GM18951 (cell line): ENCODE data around the gene SNPH.

Source experiments
- POLR2A ChIP-seq: IDR thresholded peaks from 4 replicates; pipeline ENCODE4 v1.6.1; 2011; ENCODE audit warnings: mild to moderate bottlenecking; ENCODE audit not compliant: insufficient read length, insufficient read depth; ENCODE audit errors: extremely low read depth
- in situ Hi-C: fragments of 300-500 bp; cut with MboI; formaldehyde crosslinking; loops from one replicate; pipeline ENCODE4 v1.12.0; 2022; ENCODE audit warnings: low sequenced_read_pairs, mixed read lengths, inconsistent platforms; ENCODE audit not compliant: unreplicated experiment

SNPH gene

DNA sequence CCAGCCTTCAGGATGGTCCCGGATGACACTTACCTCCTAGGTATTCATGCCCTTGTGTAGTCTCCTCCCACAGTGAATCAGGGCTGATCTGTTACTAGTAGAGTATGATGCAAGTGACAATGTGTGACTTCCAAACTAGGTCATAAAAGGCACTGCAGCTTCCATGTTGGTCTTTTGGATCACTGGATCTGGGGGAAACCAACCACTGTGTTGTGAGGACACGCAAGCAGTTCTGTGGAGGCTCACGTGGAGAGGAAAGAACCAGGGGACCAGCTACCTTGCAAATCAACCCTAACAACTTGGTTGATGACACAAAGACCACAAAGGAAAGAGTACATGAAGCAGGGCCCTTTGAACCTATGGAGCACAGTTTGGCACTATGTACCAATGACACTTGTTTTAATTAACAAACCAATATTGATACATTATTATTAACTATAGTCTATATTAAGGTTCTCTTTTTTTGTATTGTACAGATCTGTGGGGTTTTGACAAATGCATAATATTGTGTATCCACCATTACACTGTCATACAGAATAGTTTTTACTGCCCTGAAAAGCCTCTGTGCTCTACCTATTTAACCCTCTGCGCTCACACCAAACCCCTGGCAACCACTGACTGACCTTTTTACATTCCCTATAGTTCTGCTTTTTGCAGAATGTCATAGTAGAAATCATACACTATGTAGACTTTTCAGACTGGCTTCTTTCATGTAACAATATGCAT, 79.1 kb downstream of the SNPH start:
- in situ Hi-C loops: no loop called here
- TF ChIP-seq POLR2A: no peak

DNA sequence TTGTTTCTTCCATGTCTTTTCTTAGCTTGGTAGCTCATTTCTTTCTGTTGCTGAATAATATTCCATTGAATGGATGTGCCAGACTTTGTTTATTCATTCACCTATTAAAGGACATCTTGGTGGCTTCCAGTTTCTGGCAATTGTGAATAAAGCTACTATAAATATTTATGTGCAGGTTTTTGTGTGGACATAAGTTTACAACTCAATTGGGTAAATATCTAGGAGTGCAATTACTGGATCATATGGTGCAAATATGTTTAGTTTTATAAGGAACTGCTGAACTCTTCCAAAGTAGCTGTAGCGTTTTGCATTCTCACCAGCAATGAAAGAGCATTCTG, 79.6 kb downstream of the SNPH start:
- TF ChIP-seq POLR2A: no peak
- in situ Hi-C loops: no loop called here

DNA sequence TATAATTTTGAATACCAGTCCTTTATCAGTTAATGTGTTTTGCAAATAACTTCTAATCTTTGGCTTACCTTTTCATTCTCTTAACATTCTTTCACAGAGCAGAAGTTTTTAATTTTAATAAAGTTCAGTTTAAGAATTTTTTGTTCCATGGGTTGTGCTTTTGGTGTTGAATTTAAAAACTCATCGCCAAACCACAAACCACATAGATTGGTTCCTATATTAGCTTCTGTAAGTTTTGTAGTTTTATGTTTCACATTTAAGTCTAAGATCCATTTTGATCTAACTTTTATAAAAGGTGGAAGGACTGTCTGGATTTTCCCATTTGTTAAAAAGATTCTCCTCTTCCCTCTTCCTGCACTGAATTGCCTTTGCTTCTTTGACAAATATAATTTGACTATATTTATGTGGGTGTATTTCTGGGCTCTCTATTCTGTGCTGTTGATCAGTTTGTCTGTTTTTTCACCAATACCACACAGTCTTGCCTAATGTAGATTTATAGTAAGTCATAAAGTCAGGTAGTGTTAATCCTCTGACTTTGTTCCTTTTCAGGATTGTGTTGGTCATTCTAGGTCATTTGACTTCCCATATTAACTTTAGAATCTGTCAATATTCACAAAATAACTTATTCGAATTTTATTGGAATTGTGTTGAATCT, 80.3 kb downstream of the SNPH start:
- no peak for TF ChIP-seq POLR2A

DNA sequence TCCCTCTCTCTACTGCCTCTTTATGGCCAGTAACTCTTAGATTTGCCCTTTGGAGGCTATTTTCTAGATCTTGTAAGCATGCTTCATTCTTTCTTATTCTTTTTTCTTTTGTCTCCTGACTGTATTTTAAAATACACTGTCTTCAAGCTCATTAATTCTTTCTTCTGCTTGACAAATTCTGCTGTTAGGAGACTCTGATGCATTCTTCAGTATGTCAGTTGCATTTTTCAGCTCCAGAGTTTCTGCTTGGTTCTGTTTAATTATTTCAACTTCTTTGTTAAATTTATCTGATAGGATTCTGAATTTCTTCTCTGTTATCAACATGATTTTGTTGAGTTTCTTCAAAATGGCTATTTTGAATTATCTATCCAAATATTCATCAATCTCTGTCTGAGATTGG, 87.9 kb downstream of the SNPH start:
- no peak for TF ChIP-seq POLR2A
- in situ Hi-C loops: no loop called here

More for the DNA sequence above, 80.3 kb downstream of the SNPH start:
- in situ Hi-C loops: no loop called here

DNA sequence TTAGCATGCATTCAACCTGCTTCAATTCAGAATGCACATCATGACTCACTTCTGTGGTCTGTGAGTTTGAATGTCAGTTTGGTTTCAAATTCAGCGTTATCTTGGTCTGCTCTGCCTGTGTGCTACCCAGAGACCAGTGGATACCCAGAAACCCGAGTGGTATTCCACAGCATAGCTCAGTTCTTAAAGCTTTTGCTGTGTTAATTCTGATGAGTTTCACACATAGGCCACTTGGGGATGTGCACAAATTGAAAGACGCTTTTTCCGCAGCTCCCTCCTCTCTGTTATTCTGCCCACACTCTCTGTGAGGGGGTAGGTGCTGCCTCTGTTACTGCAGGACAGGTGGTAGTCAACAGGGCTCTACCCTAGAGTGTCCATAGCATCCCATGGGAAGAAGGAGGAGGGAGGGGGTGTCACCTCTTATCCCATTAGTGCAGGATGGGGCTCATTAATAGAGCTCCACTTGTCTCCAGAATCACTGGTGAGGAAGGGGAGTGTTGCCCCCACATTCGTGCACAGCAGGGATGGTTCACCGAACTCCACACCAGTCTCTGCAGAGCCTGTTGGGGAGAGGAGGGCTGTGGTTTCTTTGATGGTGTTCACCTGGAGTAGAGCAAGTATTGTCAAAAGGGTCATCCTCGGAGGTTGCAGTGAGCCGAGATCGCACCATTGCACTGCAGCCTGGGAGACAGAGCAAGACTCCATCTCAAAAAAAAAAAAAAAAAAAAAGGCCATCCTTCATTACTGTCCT, 92.0 kb downstream of the SNPH start:
- TF ChIP-seq POLR2A: no peak
- in situ Hi-C loops: no loop called here
